HG02678 (cell line): ENCODE data around the gene PLK3.
A peak's percentile ranks its signal among the peaks of the same experiment; 100 is the strongest.
"Not testable (repeated sequence)": the region's sequence is repeated elsewhere in the genome, so short reads cannot be mapped to it uniquely, and the experiment has no call there.

ENCODE experiments used
- ATAC-seq: cut with Tn5 transposase; IDR thresholded peaks from one replicate; pipeline ENCODE4 v1.9.1; 2021; ENCODE audit warnings: mild to moderate bottlenecking, moderate library complexity; ENCODE audit not compliant: unreplicated experiment

Gene PLK3

GRCh38 chr1:44808063-44808937, 8.1 kb downstream of the PLK3 start, which contains the start of gene BTBD19:
BTBD19 (plus strand) TSS chr1:44808523; CDS start chr1:44808821, 298 bp downstream.
- ATAC-seq = peak; percentile 34

GRCh38 chr1:44808938-44809917, 9.1 kb downstream of the PLK3 start:
- ATAC-seq = peak; percentile 49

GRCh38 chr1:44810101-44810761, 10.1 kb downstream of the PLK3 start:
- no peak for ATAC-seq

GRCh38 chr1:44810762-44811105, 10.6 kb downstream of the PLK3 start:
- ATAC-seq = not testable (repeated sequence)

GRCh38 chr1:44811234-44811633, 11.1 kb downstream of the PLK3 start:
- ATAC-seq = no peak

- no peak for ATAC-seq
These were observed 12.8 kb downstream of the PLK3 start for GRCh38 chr1:44812822-44813543.

- not testable (repeated sequence) for ATAC-seq
These were observed 15.7 kb downstream of the PLK3 start for GRCh38 chr1:44815926-44816325.

GRCh38 chr1:44817307-44817706, 17.1 kb downstream of the PLK3 start:
- ATAC-seq = no peak

- no peak for ATAC-seq
These were observed 17.8 kb downstream of the PLK3 start for GRCh38 chr1:44817771-44818495.

- ATAC-seq = no peak
These were observed 19.0 kb downstream of the PLK3 start for GRCh38 chr1:44819196-44819607.

GRCh38 chr1:44819608-44820327, 19.6 kb downstream of the PLK3 start:
- peak; percentile 82 for ATAC-seq

- no peak for ATAC-seq
These were observed 20.4 kb downstream of the PLK3 start for GRCh38 chr1:44820328-44821239.

- ATAC-seq = no peak
These were observed 21.1 kb downstream of the PLK3 start for GRCh38 chr1:44821240-44821715.

- no peak for ATAC-seq
These were observed 22.0 kb downstream of the PLK3 start for GRCh38 chr1:44822131-44822701.

- no peak for ATAC-seq
These were observed 22.8 kb downstream of the PLK3 start for GRCh38 chr1:44822981-44823451.

- ATAC-seq = not testable (repeated sequence)
These were observed 24.2 kb downstream of the PLK3 start for GRCh38 chr1:44824392-44824791.
